Omental fat pad (tissue), 4 donors: ENCODE measurements around the gene VDR. TPM values are rescaled to one million over a fixed set of nuclear protein-coding genes. Genes with fewer than 3 reads are reported as not detected.
"Not testable (repeated sequence)": the region's sequence is repeated elsewhere in the genome, so short reads cannot be mapped to it uniquely, and the experiment has no call there.

Experiments used
- ATAC-seq: fragments of 150-250 bp; one replicate; pipeline ENCODE4 v1.9.1; 2016; ENCODE audit warnings: mild to moderate bottlenecking, moderate library complexity; ENCODE audit not compliant: low FRiP score
- DNase-seq: peaks from one replicate; pipeline ENCODE4 v3.0.0-alpha.2; 2019; ENCODE audit warnings: low spot score
- total RNA-seq, 4 donors: library from RNA; depleted of rRNA; stranded (reverse); fragments of >200 nt; gene quantifications; one replicate each; pipeline ENCODE4 v1.1.0, GENCODE V29; 2016
- TF ChIP-seq, protein P1 (sequence below), 3 donors: fragments of 450-650 bp; IDR thresholded peaks; one replicate each; pipeline ENCODE4 v1.5.1; 2016 to 2017; ENCODE audit warnings: antibody characterized with exemption in 3 of 3, mild to moderate bottlenecking in 3 of 3, moderate library complexity in 2 of 3

VDR gene
- total RNA-seq, 4 donors from 2014 or later = 2.8 to 10.0 (median 6.3) TPM

DNA sequence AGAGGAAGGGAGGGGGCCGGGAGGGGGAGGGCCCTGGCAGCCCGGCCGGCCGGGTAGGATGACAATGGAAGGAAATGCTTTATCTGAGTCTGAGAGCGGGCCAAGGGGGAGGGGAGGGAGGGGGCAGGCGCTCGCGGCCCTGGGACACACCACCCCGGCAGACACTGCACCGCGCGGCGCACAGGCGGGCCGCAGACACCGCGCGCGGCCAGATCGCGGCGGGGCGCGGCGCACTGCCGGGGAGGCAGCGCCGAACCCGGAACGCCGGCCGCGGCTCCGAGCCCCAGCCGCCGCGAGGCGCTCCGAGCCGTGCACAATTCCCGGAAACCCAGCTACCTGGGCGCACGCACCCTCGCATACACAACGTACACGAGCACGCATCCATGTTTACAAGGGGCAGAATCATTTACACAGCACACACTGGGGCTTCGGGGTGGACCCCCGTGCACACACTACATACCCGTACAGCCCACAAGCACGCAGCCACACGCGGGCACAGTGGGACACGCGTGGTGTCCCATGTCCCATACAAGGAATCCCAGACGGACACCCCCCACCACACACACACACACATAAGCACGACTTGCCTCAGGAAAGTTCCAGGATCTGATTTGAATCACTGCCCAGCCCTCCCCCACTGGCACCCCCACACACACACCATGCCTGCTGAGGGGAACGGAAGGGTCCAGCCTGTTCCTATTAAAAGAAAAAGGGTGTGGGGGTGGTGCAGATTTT, 84.7 kb downstream of the VDR start, which contains the start of gene HDAC7:
Gene HDAC7, minus strand, starts transcription at position 8 of the 735 bp plus-strand sequence. CDS start 118 bp downstream, outside the sequence.
- ATAC-seq (peak; percentile 29), DNase-seq (peak; percentile 62)
- TF ChIP-seq, protein P1, sequence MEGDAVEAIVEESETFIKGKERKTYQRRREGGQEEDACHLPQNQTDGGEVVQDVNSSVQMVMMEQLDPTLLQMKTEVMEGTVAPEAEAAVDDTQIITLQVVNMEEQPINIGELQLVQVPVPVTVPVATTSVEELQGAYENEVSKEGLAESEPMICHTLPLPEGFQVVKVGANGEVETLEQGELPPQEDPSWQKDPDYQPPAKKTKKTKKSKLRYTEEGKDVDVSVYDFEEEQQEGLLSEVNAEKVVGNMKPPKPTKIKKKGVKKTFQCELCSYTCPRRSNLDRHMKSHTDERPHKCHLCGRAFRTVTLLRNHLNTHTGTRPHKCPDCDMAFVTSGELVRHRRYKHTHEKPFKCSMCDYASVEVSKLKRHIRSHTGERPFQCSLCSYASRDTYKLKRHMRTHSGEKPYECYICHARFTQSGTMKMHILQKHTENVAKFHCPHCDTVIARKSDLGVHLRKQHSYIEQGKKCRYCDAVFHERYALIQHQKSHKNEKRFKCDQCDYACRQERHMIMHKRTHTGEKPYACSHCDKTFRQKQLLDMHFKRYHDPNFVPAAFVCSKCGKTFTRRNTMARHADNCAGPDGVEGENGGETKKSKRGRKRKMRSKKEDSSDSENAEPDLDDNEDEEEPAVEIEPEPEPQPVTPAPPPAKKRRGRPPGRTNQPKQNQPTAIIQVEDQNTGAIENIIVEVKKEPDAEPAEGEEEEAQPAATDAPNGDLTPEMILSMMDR (IDR thresholded peaks at IDR 0.05) = no peak

DNA sequence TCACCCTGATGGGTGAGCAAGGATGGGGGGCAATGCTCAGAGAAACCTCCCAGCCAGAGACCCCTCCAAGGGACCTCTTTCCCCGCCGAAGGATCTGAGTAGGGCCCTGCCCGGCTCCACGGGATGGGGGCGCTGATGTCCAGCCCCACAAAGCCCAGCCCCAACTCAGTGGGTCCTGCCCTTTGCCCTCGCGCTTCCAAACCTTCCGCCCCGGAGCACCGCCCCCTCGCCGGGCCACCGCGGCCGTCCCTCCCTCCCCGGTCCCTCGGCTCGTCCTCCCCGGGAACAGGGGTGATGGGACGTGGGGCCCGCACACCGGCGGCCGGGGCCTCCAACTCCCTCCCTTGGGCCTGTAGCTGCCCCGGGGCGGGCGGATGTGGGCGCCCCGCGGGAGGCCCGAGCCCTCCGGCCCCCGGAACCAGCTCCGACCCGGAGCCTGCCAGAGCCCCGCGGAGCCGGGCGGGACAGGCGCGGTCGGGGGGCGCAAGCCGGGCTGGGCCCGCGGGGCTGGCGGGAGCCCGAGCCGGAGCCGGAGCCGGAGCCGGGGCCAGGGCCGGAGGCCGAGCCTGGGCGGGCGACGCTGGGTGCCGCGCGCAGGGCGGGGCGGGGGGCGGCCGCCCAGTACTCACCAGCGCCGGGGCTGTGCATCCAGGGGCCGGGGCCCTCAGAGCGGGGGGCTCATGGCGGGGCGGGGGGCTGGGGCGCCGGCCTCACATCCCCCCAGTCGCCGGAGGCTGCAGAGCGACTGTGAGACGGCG, 85.5 kb downstream of the VDR start:
- ATAC-seq (peak; percentile 2), DNase-seq (no peak)
- TF ChIP-seq, protein P1 (IDR thresholded peaks at IDR 0.05) = no peak

GRCh38 chr12:47818467-47819137, 86.2 kb downstream of the VDR start:
- ATAC-seq = no peak
- TF ChIP-seq, protein P1 (IDR thresholded peaks at IDR 0.05) = no peak
- no peak for DNase-seq

DNA sequence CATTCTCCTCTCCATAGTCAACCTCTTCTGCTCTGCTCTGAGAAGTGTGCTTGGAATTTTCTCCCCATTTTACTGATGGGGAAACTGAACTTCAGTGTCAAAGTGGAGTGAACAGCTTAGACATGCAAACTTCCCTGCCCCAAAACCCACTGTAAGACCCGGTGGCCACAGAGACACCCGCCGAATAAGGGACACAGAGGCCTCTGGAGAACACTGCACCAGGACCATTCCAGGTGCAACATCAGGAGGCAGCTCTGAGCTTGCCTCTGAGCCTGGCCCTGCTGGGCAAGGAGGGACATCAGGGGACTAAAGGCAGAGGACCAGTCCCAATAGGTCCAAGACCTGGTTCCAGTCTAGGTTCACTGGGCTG, 86.8 kb downstream of the VDR start:
- DNase-seq = no peak
- TF ChIP-seq, protein P1 (IDR thresholded peaks at IDR 0.05) = no peak
- no peak for ATAC-seq

DNA sequence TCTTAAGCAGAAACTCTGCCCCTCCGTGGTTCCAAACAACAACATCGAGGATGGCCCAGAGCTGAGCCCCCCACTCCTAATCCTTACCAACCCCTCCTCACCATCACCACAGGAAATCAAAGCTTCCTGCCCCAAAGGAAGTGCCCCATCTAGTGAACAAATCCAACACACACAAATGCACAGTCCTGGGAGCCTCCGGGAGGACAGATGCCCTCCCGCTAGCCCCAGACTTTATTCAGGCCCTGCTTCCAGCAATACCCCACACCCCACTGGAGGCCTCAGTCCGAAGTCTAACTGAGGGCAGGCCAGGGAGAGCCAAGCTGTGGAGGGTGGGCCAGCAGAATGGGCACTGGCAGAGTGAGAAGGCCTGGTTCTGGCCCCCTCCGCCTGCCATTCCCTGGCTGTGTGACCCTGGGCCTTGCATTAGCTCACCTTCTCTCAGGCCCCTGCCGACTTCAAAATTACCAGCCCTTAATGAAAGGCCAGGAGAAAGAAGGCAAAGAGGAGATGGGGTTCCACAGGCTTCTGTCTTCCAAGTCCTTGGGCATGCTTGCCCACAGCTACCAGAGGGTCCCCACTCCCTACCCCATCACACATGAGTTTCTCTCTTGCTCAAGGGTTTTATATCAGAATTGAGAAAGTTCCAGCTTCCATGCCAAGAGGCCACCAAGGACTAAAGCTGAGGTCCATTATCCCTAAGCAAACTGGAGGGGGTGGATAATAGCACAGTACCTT, 87.4 kb downstream of the VDR start:
- ATAC-seq = no peak
- no peak for DNase-seq
- TF ChIP-seq, protein P1 (IDR thresholded peaks at IDR 0.05) = no peak

GRCh38 chr12:47816403-47817271, 88.2 kb downstream of the VDR start:
- TF ChIP-seq, protein P1 (IDR thresholded peaks at IDR 0.05) = no peak
- DNase-seq (no peak), ATAC-seq (no peak)

DNA sequence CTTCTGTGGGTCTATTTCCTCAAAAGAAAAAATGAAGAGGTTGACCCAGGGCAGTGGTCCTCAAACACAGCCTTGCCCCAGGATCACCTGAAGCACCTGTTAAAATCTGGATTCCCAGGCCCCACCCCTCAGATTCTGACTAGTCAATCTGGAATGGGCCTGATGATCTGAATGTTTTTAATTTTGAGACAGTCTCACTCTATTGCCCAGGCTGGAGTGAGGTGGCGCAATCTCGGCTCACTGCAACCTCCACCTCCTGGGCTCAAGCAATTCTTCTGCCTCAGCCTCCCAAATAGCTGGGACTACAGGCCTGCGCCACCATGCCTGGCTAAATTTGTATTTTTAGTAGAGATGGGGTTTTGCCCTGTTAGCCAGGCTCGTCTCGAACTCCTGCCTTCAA, 89.3 kb downstream of the VDR start:
- not testable (repeated sequence) for ATAC-seq, DNase-seq
